Spinal cord (tissue), 10 donors: ENCODE data around the gene L3MBTL3. TPM values are rescaled to one million over a fixed set of nuclear protein-coding genes. Genes with fewer than 3 reads are reported as not detected.
"Not testable (repeated sequence)": the region's sequence is repeated elsewhere in the genome, so short reads cannot be mapped to it uniquely, and the experiment has no call there.

Experiments
- DNase-seq, 6 donors: peaks; one replicate each; pipeline versions ENCODE4 v3.0.0 to v3.0.0-alpha.2; 2013 to 2015; ENCODE audit warnings: low spot score in 6 of 6, low read depth in 4 of 6
- H3K27ac ChIP-seq: one replicate; pipeline ENCODE4 v1.5.1; 2013; ENCODE audit warnings: low read depth, low read length, control low read depth
- H3K27me3 ChIP-seq: one replicate; pipeline ENCODE4 v1.6.1; 2013; ENCODE audit warnings: low read length; ENCODE audit not compliant: control insufficient read depth, insufficient read depth
- H3K36me3 ChIP-seq: one replicate; pipeline ENCODE4 v1.6.1; 2013; ENCODE audit warnings: low read length; ENCODE audit not compliant: control insufficient read depth, insufficient read depth
- H3K4me1 ChIP-seq: one replicate; pipeline ENCODE4 v1.6.1; 2013; ENCODE audit warnings: low read length; ENCODE audit not compliant: control insufficient read depth, insufficient read depth
- H3K4me3 ChIP-seq: one replicate; pipeline ENCODE4 v1.5.1; 2013; ENCODE audit warnings: low read depth, low read length, control low read depth
- H3K9me3 ChIP-seq: one replicate; pipeline ENCODE4 v1.6.1; 2013; ENCODE audit warnings: low read length; ENCODE audit not compliant: control insufficient read depth, insufficient read depth
- WGBS: methylation state at CpG from one replicate; pipeline ENCODE4 v1.1.5; 2013; ENCODE audit warnings: missing lambda C conversion rate; ENCODE audit not compliant: insufficient coverage; 5-methylcytosine and 5-hydroxymethylcytosine counted together
- polyA plus RNA-seq, 2 donors: library from polyadenylated mRNA; unstranded; fragments of 120-200 nt; gene quantifications; one replicate each; pipeline ENCODE4 v1.2.1, GENCODE V29; 2013; ENCODE audit not compliant: insufficient read length in 2 of 2
- total RNA-seq, 2 donors: library from RNA; depleted of rRNA in 1 of 2; stranded (reverse); fragments of 120-200 nt in 1 of 2; fragments of >200 nt in 1 of 2; gene quantifications; one replicate each; pipeline versions ENCODE4 v1.2.3 to v1.2.4, GENCODE V29; 2013 to 2014
- donor health status: healthy.

Gene L3MBTL3
- total and polyA plus RNA-seq, 4 donors, result 11.8 to 17.2 (median 13.2) TPM

DNA sequence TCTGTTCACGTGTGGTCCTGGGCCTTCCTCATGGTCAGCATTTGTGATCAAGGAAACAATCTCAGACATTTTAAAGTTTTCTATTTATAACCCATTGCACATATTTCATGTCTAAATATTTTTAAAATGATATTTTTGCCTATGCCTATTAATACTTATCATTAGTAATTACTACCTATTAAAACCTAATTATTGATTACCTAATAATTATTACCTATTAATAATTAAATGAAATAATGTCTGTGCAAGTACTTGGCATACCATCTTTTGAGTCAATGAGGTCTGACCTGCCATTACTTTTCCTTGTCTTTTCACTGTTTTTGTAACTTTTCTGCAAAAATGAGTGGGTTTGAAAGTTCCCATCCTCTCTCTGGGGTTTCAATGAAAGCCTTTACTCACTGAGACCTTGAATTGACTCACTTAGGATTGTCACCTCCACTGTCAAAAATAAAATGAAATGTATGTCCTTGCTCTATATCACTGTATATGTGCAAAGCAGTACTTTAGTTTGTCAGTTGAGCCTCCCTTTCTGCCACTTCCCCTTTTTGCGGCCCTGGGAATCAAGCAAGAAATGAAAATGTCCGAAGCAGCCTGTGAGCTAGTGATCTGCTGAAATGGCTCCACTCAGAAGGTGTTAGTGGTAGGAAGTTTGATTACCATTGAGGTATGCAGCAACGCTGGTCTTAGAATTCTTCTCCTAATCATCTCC is 87.8 kb downstream of the L3MBTL3 start:
- Histone ChIP-seq H3K4me1 (no peaks in the 10 kb centered on the region), H3K4me3 (no peak overlapping the region), H3K27me3 (no peaks in the 10 kb centered on the region), H3K36me3 (peaks cover 3% of the 10 kb centered on the region), H3K9me3 (no peaks in the 10 kb centered on the region), H3K27ac (no peak overlapping the region)
- DNase-seq, result no peak
- no CpG with 5 or more reads among the region's 4 CpGs for WGBS

GRCh38 chr6:130107710-130108109 is 89.3 kb downstream of the L3MBTL3 start:
- H3K9me3 ChIP-seq, result no peaks in the 10 kb centered on the region
- no peaks in the 10 kb centered on the region for H3K27me3 ChIP-seq
- no CpG with 5 or more reads among the region's 1 CpG for WGBS
- no peaks in the 10 kb centered on the region for H3K36me3 ChIP-seq
- no peak overlapping the region for H3K27ac ChIP-seq
- H3K4me3 ChIP-seq, result no peak overlapping the region
- peak in 1 of 6 donors; percentile 28 for DNase-seq
- no peaks in the 10 kb centered on the region for H3K4me1 ChIP-seq

DNA sequence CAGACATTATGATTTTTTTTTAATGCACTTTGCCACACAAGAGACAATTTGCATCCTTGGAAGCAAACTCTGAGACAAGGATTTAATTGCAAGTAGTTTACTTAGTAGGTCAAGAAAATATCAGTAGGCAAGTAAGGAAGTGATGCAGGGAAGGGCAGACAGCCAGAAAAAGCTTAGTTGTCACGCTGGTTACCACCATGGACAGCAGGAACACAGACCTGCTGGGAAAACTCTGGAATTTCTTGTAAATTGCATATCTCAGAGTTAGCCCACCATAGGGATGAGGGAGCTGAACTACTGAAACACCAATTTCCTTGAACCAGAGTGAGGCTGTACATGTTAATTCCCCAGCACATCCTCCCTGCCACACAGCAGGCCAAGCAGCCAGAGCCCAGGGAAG is 92.7 kb downstream of the L3MBTL3 start:
- WGBS, result 86% methylated on average over 1 of the region's 1 CpG
- H3K27ac ChIP-seq, result no peak overlapping the region
- H3K9me3 ChIP-seq, result no peaks in the 10 kb centered on the region
- no peak overlapping the region for H3K4me3 ChIP-seq
- DNase-seq, result no peak
- H3K4me1 ChIP-seq, result no peaks in the 10 kb centered on the region
- no peaks in the 10 kb centered on the region for H3K27me3 ChIP-seq
- no peaks in the 10 kb centered on the region for H3K36me3 ChIP-seq

DNA sequence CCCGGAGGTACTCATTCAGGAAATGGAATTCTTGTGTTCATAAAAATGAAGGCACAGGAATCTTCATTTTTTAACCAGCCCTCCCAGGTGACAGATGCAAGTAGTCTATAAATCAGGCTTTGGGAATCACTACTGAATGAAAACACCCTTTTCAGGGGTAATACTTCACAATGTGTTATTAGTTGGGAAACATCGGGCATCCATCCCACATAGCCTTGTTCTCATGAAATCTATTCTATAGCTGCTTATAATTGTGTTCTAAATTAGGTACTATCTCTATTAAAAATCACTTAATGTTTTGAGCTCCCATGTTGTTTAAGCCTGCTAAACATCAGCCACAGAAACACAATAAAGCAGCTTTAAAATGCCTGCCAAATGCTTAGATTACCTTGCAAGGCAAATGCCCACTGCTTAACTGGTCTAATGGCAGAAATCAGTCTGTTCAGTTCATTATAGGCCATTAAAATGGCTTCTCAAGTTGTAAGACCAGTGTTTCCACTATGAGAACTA is 94.9 kb downstream of the L3MBTL3 start:
- DNase-seq, result no peak
- H3K27me3 ChIP-seq, result no peaks in the 10 kb centered on the region
- H3K9me3 ChIP-seq, result no peaks in the 10 kb centered on the region
- no peaks in the 10 kb centered on the region for H3K36me3 ChIP-seq
- no peaks in the 10 kb centered on the region for H3K4me1 ChIP-seq
- no peak overlapping the region for H3K27ac ChIP-seq
- WGBS, result no CpG with 5 or more reads among the region's 2 CpGs
- no peak overlapping the region for H3K4me3 ChIP-seq

DNA sequence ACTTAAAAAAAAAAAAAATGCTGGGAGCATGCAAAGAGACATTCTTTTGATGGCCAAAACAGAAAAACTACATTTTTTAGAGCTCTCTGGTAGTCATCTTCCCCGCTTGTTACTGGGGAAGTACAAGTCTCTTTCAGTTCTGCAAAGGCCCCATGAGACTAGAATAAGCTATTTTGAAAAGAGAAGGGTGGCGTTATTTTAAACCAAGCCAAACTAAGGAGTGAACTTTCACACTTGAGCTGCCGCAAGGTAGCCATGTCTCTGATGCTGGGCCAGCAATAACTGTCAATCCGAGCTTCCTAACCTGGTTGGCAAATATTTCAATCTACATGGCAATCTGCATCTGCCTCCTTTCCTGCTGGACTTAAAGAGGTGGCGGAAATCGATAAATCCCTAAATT is 96.7 kb downstream of the L3MBTL3 start:
- Histone ChIP-seq H3K27me3 (no peaks in the 10 kb centered on the region), H3K4me1 (no peaks in the 10 kb centered on the region), H3K4me3 (no peak overlapping the region), H3K27ac (no peak overlapping the region), H3K9me3 (no peaks in the 10 kb centered on the region), H3K36me3 (no peaks in the 10 kb centered on the region)
- DNase-seq, result no peak
- 89% methylated on average over 4 of the region's 6 CpGs for WGBS

DNA sequence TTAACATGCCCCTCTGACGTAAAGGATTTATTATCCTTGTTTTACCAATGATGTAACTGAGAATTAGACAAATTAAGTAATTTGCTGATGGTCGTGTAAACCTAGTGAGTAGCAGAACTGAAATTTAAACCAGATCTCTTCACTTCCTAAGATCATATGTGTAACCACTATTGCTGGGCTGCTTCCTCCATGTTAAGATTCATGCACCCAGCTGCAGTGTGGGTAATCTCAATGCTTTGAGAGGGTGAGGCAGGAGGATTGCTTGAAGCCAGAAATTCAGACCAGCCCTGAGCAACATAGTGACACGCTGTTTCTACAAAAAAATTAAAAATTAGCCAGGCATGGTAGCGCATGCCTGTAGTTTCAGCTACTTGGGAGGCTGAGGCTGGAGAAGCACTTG is 97.9 kb downstream of the L3MBTL3 start:
- H3K4me3 ChIP-seq, result no peak overlapping the region
- no peak overlapping the region for H3K27ac ChIP-seq
- no peak for DNase-seq
- H3K9me3 ChIP-seq, result no peaks in the 10 kb centered on the region
- H3K36me3 ChIP-seq, result no peaks in the 10 kb centered on the region
- no peaks in the 10 kb centered on the region for H3K4me1 ChIP-seq
- no peaks in the 10 kb centered on the region for H3K27me3 ChIP-seq
- WGBS, result 96% methylated on average over 2 of the region's 4 CpGs

DNA sequence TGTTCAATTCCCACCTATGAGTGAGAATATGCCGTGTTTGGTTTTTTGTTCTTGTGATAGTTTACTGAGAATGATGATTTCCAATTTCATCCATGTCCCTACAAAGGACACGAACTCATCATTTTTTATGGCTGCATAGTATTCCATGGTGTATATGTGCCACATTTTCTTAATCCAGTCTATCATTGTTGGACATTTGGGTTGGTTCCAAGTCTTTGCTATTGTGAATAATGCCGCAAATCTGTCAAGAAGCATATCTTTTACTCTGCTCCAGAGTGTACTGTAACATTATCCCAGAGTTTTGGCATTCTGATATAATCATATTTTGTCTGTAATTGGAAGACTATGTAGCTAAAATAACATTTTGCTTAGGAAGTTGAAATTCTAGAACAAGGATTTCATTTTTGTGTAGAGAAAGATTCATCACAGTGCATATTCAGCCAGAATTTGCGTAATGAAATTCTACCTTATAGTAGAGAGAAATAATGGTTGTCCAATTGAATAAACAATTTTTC is 98.9 kb downstream of the L3MBTL3 start:
- not testable (repeated sequence) for H3K27me3 ChIP-seq, H3K4me3 ChIP-seq, H3K27ac ChIP-seq, H3K4me1 ChIP-seq, DNase-seq, H3K9me3 ChIP-seq, H3K36me3 ChIP-seq
- WGBS, result no CpG with 5 or more reads among the region's 4 CpGs

- H3K4me1 ChIP-seq, result no peaks in the 10 kb centered on the region
- no peak for DNase-seq
- WGBS, result no CpG with 5 or more reads among the region's 6 CpGs
- no peaks in the 10 kb centered on the region for H3K9me3 ChIP-seq
- H3K27me3 ChIP-seq, result no peaks in the 10 kb centered on the region
- H3K36me3 ChIP-seq, result no peaks in the 10 kb centered on the region
- H3K4me3 ChIP-seq, result no peak overlapping the region
- no peak overlapping the region for H3K27ac ChIP-seq
Measured at GRCh38 chr6:130118236-130118635, 99.9 kb downstream of the L3MBTL3 start.

DNA sequence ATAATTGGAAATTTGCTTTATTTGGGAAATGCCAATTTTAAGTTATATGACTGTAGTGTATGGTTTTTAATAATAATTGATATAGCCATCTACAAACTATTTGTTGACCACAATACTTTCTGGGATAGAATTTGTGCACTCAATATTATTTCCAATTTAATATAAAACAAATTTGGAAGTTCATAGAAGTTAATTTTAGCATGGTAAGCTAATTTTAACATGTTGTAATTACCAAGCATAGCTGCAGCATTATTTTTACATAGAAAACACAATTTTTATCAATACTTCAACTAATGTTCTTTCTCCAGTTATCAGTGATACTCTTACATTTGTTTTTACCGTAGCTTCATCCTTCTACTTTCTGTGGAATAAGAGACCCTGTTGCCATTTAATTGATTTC is 100.8 kb downstream of the L3MBTL3 start:
- Histone ChIP-seq H3K27ac (no peak overlapping the region), H3K27me3 (no peaks in the 10 kb centered on the region), H3K4me1 (no peaks in the 10 kb centered on the region), H3K9me3 (no peaks in the 10 kb centered on the region), H3K4me3 (no peak overlapping the region), H3K36me3 (no peaks in the 10 kb centered on the region)
- no CpG with 5 or more reads among the region's 1 CpG for WGBS
- no peak for DNase-seq

DNA sequence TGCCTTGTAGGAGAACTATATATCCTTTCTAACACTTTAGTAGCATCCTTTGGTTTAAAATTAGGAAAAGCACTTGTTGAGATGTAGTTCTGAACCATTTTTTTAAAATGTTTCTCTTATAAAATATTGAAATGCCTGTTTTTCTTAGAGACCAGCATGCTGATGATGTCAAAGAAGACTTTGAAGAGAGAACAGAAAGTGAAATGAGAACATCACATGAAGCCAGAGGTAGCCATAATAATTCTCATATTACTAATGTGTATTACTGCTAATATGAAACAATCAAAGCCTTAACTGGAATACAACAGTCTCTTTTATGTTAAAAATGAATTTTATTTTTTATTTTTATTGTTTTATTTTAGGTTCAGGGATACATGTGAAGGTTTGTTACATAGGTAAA is 102.3 kb downstream of the L3MBTL3 start:
- no peak for DNase-seq
- Histone ChIP-seq H3K4me3 (no peak overlapping the region), H3K4me1 (no peaks in the 10 kb centered on the region), H3K27ac (no peak overlapping the region), H3K9me3 (no peaks in the 10 kb centered on the region), H3K36me3 (no peaks in the 10 kb centered on the region), H3K27me3 (no peaks in the 10 kb centered on the region)
